ENCODE measurements around the gene SLC22A23. TPM values are rescaled to one million over a fixed set of nuclear protein-coding genes. Genes with fewer than 3 reads are reported as not detected.
"Not testable (repeated sequence)": the region's sequence is repeated elsewhere in the genome, so short reads cannot be mapped to it uniquely, and the experiment has no call there.

SLC22A23 gene
- total RNA-seq, 6 donors from 2014 or later: 18.2 to 73.1 (median 28.3) TPM

DNA sequence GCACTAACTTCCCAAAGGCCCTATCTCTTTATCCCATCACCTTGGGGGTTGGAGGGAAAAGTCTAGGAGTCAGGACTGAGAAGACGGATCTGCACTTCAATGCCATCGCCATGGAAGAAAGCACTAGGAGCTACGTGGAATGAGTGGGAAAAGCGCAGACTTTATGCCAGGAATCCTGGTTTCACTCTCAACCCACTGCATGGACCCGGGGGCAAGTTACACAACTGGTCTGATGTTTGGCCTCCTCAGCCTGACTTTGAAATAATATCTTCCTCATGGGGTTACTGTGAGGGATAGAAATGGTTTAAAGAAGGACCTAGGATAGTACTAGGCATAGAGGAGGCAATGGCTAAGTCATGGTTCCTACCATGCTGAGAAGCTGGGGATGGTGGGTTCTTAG, 211.6 kb downstream of the SLC22A23 start:
- no peak for DNase-seq

DNA sequence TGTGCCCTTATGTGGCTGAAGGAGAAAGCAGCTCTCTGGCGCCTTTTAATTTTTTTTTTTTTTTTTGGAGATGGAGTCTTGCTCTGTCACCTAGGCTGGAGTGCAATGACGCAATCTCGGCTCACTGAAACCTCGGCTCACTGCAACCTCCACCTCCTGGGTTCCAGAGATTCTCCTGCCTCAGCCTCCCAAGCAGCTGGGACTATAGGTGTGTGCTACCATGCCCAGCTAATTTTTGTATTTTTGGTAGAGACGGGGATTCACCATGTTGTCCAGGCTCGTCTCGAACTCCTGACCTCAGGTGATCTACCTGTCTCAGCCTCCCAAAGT, 212.1 kb downstream of the SLC22A23 start:
- H3K27ac ChIP-seq; DNase-seq; ATAC-seq (ENCODE audit: low FRiP score in 2 of 2); H3K36me3 ChIP-seq; H3K4me1 ChIP-seq; H3K4me3 ChIP-seq; H3K27me3 ChIP-seq; H3K9me3 ChIP-seq: not testable (repeated sequence)
- WGBS, 2 donors: 89 to 93% methylated on average over 7 of the region's 7 CpGs

More for the DNA sequence above, 211.6 kb downstream of the SLC22A23 start:
- Histone ChIP-seq H3K4me1 (peaks cover 5 to 8% (median 6%) of the 10 kb centered on the region in 4 donors), H3K36me3 (no peaks in the 10 kb centered on the region), H3K27me3 (no peaks in the 10 kb centered on the region), H3K9me3 (no peaks in the 10 kb centered on the region), H3K27ac (no peak overlapping the region), H3K4me3 (no peak overlapping the region)
- ATAC-seq (ENCODE audit: low FRiP score in 2 of 2): no peak
- 96 to 97% methylated on average over 5 of the region's 5 CpGs for WGBS, 2 donors
- no peak for TF ChIP-seq EP300 (IDR thresholded peaks at IDR 0.05)
- TF ChIP-seq POLR2AphosphoS5 (IDR thresholded peaks at IDR 0.05): no peak
- TF ChIP-seq, protein P1, sequence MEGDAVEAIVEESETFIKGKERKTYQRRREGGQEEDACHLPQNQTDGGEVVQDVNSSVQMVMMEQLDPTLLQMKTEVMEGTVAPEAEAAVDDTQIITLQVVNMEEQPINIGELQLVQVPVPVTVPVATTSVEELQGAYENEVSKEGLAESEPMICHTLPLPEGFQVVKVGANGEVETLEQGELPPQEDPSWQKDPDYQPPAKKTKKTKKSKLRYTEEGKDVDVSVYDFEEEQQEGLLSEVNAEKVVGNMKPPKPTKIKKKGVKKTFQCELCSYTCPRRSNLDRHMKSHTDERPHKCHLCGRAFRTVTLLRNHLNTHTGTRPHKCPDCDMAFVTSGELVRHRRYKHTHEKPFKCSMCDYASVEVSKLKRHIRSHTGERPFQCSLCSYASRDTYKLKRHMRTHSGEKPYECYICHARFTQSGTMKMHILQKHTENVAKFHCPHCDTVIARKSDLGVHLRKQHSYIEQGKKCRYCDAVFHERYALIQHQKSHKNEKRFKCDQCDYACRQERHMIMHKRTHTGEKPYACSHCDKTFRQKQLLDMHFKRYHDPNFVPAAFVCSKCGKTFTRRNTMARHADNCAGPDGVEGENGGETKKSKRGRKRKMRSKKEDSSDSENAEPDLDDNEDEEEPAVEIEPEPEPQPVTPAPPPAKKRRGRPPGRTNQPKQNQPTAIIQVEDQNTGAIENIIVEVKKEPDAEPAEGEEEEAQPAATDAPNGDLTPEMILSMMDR (IDR thresholded peaks at IDR 0.05): no peak
- no peak for TF ChIP-seq POLR2A (IDR thresholded peaks at IDR 0.05)

DNA sequence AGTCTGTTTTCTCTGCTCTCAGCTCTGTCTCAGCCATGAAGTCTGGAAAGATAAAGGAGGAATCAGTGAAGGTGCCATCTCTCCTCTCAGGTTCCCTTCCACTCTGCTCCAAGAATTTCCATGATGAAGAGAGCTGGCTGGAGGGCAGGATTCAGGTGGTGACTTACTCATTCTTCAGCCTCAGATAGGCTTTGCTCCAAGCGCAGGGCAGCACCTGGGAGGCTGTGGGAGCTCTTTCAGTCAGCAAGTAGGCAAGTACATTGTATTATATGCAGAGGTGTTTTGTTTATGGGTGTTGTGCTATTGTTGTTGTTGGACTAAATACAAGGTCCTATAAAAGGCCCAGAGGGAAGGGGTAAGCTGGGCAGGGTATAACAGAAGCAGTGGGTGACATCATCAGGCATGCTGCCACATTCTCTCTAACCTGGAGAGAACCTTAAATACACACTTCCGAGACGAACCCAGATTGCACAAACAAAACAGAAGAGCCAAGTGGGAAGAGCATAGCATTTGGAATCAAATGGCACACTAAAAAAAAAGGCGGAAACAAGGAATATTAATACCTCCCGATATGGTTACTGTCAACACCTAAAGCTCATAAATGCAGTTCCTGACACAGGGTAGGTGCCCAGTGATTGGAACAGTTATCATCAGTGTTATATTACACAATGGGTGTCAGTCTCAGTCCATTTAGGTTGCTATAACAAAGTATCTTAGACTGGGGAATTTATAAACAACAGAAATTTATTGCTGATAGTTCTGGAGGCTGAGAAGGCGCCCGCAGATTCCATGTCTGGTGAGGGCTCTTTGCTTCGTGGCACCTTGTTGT, 212.6 kb downstream of the SLC22A23 start:
- DNase-seq (no peak), ATAC-seq (ENCODE audit: low FRiP score in 2 of 2) (no peak)
- Histone ChIP-seq H3K4me3 (no peak overlapping the region), H3K4me1 (peaks cover 5 to 8% (median 6%) of the 10 kb centered on the region in 4 donors), H3K36me3 (no peaks in the 10 kb centered on the region), H3K27me3 (no peaks in the 10 kb centered on the region), H3K27ac (no peak overlapping the region), H3K9me3 (no peaks in the 10 kb centered on the region)
- no peak for TF ChIP-seq POLR2A (IDR thresholded peaks at IDR 0.05)
- TF ChIP-seq POLR2AphosphoS5 (IDR thresholded peaks at IDR 0.05): no peak
- TF ChIP-seq, protein P1 (IDR thresholded peaks at IDR 0.05): no peak
- no peak for TF ChIP-seq EP300 (IDR thresholded peaks at IDR 0.05)
- WGBS, 2 donors: 71 to 85% methylated on average over 8 of the region's 8 CpGs

DNA sequence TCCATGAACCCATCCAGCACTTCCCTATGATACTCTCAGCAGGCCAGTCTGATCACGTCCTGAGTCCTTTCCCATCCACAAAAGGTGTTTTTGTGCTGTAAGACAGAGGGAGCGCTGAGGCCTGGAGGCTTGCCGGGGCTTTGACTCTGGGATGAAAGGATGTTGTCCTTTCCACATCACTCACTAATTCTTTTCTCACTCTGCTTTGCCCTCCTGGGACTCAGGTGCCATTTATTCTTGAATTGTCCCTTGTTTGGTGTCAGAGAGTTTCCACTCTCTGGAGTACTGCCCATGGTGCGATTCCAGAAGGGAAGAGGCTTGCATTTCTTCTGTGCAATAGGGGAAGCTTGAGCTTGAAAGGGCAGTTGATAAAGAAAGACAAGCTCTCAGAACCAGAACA, 214.1 kb downstream of the SLC22A23 start:
- 90 to 94% methylated on average over 4 of the region's 4 CpGs for WGBS, 2 donors
- H3K27me3 ChIP-seq: no peaks in the 10 kb centered on the region
- DNase-seq: no peak

DNA sequence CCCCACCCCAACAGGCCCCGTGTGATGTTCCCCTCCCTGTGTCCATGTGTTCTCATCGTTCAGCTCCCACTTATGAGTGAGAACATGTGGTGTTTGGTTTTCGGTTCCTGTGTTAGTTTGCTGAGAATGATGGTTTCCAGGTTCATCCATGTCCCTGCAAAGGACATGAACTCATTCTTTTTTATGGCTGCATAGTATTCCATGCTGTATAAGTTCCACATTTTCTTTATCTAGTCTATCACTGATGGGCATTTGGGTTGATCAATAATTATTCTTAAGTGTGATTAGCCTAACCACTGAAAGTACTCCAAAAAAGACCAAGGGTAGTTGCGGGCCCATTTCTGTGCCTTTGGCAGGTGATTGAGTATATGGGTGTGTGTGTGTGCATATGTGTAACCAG, 215.1 kb downstream of the SLC22A23 start:
- not testable (repeated sequence) for DNase-seq; H3K36me3 ChIP-seq; ATAC-seq (ENCODE audit: low FRiP score in 2 of 2); H3K27me3 ChIP-seq; H3K27ac ChIP-seq; H3K9me3 ChIP-seq; H3K4me1 ChIP-seq; H3K4me3 ChIP-seq
- WGBS, 2 donors: 92 to 100% methylated on average over 4 of the region's 4 CpGs

More for the DNA sequence above, 214.1 kb downstream of the SLC22A23 start:
- Histone ChIP-seq H3K4me3 (no peak overlapping the region), H3K36me3 (no peaks in the 10 kb centered on the region), H3K4me1 (peaks cover 4 to 6% (median 4%) of the 10 kb centered on the region in 4 donors), H3K9me3 (no peaks in the 10 kb centered on the region), H3K27ac (no peak overlapping the region)
- TF ChIP-seq, protein P1 (IDR thresholded peaks at IDR 0.05): no peak
- no peak for TF ChIP-seq EP300 (IDR thresholded peaks at IDR 0.05)
- no peak for TF ChIP-seq POLR2A (IDR thresholded peaks at IDR 0.05)
- no peak for TF ChIP-seq POLR2AphosphoS5 (IDR thresholded peaks at IDR 0.05)
- no peak for ATAC-seq (ENCODE audit: low FRiP score in 2 of 2)

DNA sequence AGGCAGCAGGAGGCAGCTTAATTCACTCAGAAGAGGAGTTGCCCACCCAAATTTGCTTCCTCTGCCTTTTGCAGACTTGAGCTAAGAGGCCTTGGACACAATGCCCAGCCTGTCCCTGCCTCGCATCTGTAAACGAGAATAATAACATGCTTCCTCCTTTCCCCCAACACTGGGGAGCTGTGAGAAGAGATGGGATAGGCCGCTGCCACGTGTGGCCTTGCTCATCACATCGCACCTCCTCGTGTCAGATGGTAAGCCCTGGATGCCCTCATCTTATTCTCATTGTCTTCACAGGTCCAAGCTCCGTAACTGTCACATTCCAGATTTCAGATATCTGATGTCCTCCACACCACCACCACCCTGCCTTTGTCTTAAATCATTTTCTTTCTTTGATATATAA, 216.3 kb downstream of the SLC22A23 start:
- H3K27me3 ChIP-seq: no peaks in the 10 kb centered on the region
- H3K4me3 ChIP-seq: no peak overlapping the region
- 78% methylated on average over 7 of the region's 7 CpGs for WGBS, 2 donors
- DNase-seq (no peak), ATAC-seq (ENCODE audit: low FRiP score in 2 of 2) (no peak)
- no peak overlapping the region for H3K27ac ChIP-seq
- TF ChIP-seq EP300 (IDR thresholded peaks at IDR 0.05) (no peak), POLR2A (IDR thresholded peaks at IDR 0.05) (no peak)
- H3K9me3 ChIP-seq: no peaks in the 10 kb centered on the region
- no peaks in the 10 kb centered on the region for H3K4me1 ChIP-seq
- no peaks in the 10 kb centered on the region for H3K36me3 ChIP-seq
